AG04450 (cell line): ENCODE data around the gene TTLL1. TPM values are rescaled to one million over a fixed set of nuclear protein-coding genes. Genes with fewer than 3 reads are reported as not detected.

Experiments
- CTCF ChIA-PET: fragments of 300-600, 350-600 bp; formaldehyde crosslinking; extraction: SDS; loops from one replicate; lab custom pipeline; 2022; ENCODE audit warnings: antibody characterized with exemption, inconsistent platforms; lab: Charles Lee
- POLR2A ChIA-PET: fragments of 350-600 bp; formaldehyde crosslinking; extraction: SDS; loops from one replicate; lab custom pipeline; 2021; ENCODE audit warnings: antibody characterized with exemption, inconsistent platforms; lab: Yijun Ruan, JAX
- DNase-seq: peaks from one replicate; pipeline ENCODE4 v3.0.0-alpha.2; 2011; ENCODE audit warnings: low read depth, low spot score
- H3K27ac ChIP-seq: one replicate; pipeline ENCODE4 v1.5.1; 2012; ENCODE audit warnings: low read depth, low read length, control low read depth
- H3K27me3 ChIP-seq: one replicate; pipeline ENCODE4 v1.6.0; 2012; ENCODE audit warnings: low read length; ENCODE audit not compliant: control insufficient read depth, insufficient read depth
- H3K4me3 ChIP-seq: 2 replicates; pipeline ENCODE4 v1.5.1; 2011; ENCODE audit warnings: mild to moderate bottlenecking, low read depth, low read length, control low read depth
- H3K9me3 ChIP-seq: 2 replicates; pipeline ENCODE4 v1.5.1; 2012; ENCODE audit warnings: low read length; ENCODE audit not compliant: control insufficient read depth, insufficient read depth
- polyA plus RNA-seq: library from polyadenylated mRNA; depleted of rRNA; stranded (reverse); fragments of >200 nt; gene quantifications from 2 replicates; pipeline ENCODE4 v1.2.3, GENCODE V29; 2011
- TF ChIP-seq, protein P1 (sequence below): IDR thresholded peaks from 2 replicates; pipeline ENCODE4 v1.5.1; 2011; ENCODE audit warnings: low read depth, low read length, control low read depth, inconsistent platforms

TTLL1 gene
- polyA plus RNA-seq, 1 experiment, result 17.5 TPM

- no peak overlapping the region for H3K27ac ChIP-seq
- no peak for DNase-seq
- ChIA-PET POLR2A (interaction anchor here (0.6 to 3.2 kb wide), 14 partner anchors 10 to 158 kb away, joined by 3 to 29 read pairs (median 4); partner anchors contain the start of gene ARFGAP3), CTCF (interaction anchor here (0.6 to 3.0 kb wide), 6 partner anchors 13 to 218 kb away, joined by 3 to 15 read pairs (median 4); no protein-coding TSS in a partner anchor)
- peak overlapping the region; percentile 86 for H3K4me3 ChIP-seq
- no peaks in the 10 kb centered on the region for H3K27me3 ChIP-seq
- H3K9me3 ChIP-seq, result no peaks in the 10 kb centered on the region
- TF ChIP-seq, protein P1, sequence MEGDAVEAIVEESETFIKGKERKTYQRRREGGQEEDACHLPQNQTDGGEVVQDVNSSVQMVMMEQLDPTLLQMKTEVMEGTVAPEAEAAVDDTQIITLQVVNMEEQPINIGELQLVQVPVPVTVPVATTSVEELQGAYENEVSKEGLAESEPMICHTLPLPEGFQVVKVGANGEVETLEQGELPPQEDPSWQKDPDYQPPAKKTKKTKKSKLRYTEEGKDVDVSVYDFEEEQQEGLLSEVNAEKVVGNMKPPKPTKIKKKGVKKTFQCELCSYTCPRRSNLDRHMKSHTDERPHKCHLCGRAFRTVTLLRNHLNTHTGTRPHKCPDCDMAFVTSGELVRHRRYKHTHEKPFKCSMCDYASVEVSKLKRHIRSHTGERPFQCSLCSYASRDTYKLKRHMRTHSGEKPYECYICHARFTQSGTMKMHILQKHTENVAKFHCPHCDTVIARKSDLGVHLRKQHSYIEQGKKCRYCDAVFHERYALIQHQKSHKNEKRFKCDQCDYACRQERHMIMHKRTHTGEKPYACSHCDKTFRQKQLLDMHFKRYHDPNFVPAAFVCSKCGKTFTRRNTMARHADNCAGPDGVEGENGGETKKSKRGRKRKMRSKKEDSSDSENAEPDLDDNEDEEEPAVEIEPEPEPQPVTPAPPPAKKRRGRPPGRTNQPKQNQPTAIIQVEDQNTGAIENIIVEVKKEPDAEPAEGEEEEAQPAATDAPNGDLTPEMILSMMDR, result no peak
Observed at GRCh38 chr22:43014316-43014868, 74.8 kb downstream of the TTLL1 start.

GRCh38 chr22:43013355-43014315 is 75.6 kb downstream of the TTLL1 start:
- ChIA-PET POLR2A (interaction anchor here (0.9 to 3.2 kb wide), 9 partner anchors 10 to 106 kb away, joined by 3 to 29 read pairs (median 3); no protein-coding TSS in a partner anchor), CTCF (interaction anchor here (0.6 to 3.0 kb wide), 4 partner anchors 12 to 166 kb away, joined by 3 to 15 read pairs (median 4); no protein-coding TSS in a partner anchor)
- Histone ChIP-seq H3K27ac (no peak overlapping the region), H3K4me3 (peak overlapping the region; percentile 86), H3K9me3 (no peaks in the 10 kb centered on the region), H3K27me3 (no peaks in the 10 kb centered on the region)
- TF ChIP-seq, protein P1, result no peak
- no peak for DNase-seq

DNA sequence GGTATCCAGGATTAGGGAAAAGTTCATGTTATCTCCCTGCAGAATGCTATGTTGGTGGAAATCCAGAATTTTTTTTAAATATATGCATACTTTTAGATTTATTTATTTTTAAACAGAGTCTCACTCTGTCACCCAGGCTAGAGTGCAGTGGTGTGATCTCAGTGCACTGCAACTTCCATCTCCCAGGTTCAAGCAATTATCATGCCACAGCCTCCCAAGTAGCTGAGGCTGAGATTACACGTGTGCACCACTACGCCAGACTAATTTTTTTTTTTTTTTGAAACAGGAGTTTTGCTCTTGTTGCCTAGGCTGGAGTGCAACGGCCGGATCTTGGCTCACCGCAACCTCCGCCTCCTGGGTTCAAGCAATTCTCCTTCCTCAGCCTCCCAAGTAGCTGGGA is 76.8 kb downstream of the TTLL1 start:
- no peak overlapping the region for H3K27ac ChIP-seq
- no peak overlapping the region for H3K4me3 ChIP-seq
- H3K27me3 ChIP-seq, result no peaks in the 10 kb centered on the region
- no peaks in the 10 kb centered on the region for H3K9me3 ChIP-seq
- TF ChIP-seq, protein P1, result no peak
- ChIA-PET POLR2A (no interaction called here), CTCF (interaction anchor here (0.7 kb wide), 1 partner anchor 171 kb away, joined by 3 read pairs; no protein-coding TSS in a partner anchor)
- DNase-seq, result no peak

DNA sequence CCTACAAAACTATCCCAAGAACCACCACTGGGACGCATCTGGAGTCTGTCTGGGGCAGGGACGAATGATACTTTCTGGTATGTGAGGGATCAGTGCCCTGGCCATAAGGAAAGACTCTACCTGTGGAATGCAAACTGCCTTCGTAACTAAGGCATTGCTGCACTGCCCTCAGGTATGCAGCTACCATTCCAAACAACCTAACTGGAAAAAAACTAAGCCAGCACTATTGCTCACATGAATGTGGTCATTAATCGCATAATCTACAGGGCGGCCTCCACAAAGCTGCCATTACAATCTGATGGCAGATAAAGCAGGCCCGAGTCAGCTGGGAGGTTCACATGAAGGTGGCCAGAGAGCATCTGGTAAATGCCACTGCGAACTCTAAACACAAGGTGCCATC is 78.1 kb downstream of the TTLL1 start:
- H3K4me3 ChIP-seq, result no peak overlapping the region
- H3K27me3 ChIP-seq, result no peaks in the 10 kb centered on the region
- ChIA-PET CTCF (no interaction called here), POLR2A (no interaction called here)
- TF ChIP-seq, protein P1, result peak; percentile 23; the same call in 1 of the 2 replicates
- no peak for DNase-seq
- no peaks in the 10 kb centered on the region for H3K9me3 ChIP-seq
- H3K27ac ChIP-seq, result no peak overlapping the region
